GM10266 (cell line): ENCODE results near the gene IVNS1ABP.
"Not testable (repeated sequence)": the region's sequence is repeated elsewhere in the genome, so short reads cannot be mapped to it uniquely, and the experiment has no call there.

Experiments
- DNase-seq: peaks from one replicate; pipeline ENCODE4 v3.0.0; 2012; ENCODE audit errors: extremely low spot score
- CTCF ChIP-seq: IDR thresholded peaks from 2 replicates; pipeline ENCODE4 v1.5.1; 2012; ENCODE audit warnings: mild to moderate bottlenecking, low read depth; ENCODE audit not compliant: control insufficient read depth, insufficient read depth; ENCODE audit errors: missing control alignments

IVNS1ABP gene

GRCh38 chr1:185267301-185267700 is 49.7 kb downstream of the IVNS1ABP start:
- no peak for TF ChIP-seq CTCF
- no peak for DNase-seq

GRCh38 chr1:185265314-185265713 is 51.7 kb downstream of the IVNS1ABP start:
- TF ChIP-seq CTCF: no peak
- no peak for DNase-seq

- no peak for TF ChIP-seq CTCF
- DNase-seq: no peak
These were observed 53.3 kb downstream of the IVNS1ABP start for GRCh38 chr1:185263780-185264179.

- DNase-seq: no peak
- no peak for TF ChIP-seq CTCF
These were observed 53.8 kb downstream of the IVNS1ABP start for GRCh38 chr1:185263292-185263691.

- no peak for DNase-seq
- no peak for TF ChIP-seq CTCF
These were observed 54.9 kb downstream of the IVNS1ABP start for GRCh38 chr1:185262151-185262550.

GRCh38 chr1:185260611-185261010 is 56.4 kb downstream of the IVNS1ABP start:
- DNase-seq: no peak

GRCh38 chr1:185258676-185259075 is 58.4 kb downstream of the IVNS1ABP start:
- no peak for DNase-seq
- no peak for TF ChIP-seq CTCF

More at GRCh38 chr1:185260611-185261010, 56.4 kb downstream of the IVNS1ABP start:
- no peak for TF ChIP-seq CTCF

GRCh38 chr1:185257950-185258208 is 59.2 kb downstream of the IVNS1ABP start:
- DNase-seq: no peak
- no peak for TF ChIP-seq CTCF

GRCh38 chr1:185257116-185257949 is 59.7 kb downstream of the IVNS1ABP start:
- not testable (repeated sequence) for DNase-seq

GRCh38 chr1:185255595-185255994 is 61.4 kb downstream of the IVNS1ABP start:
- not testable (repeated sequence) for DNase-seq

GRCh38 chr1:185252404-185252803 is 64.6 kb downstream of the IVNS1ABP start:
- DNase-seq: not testable (repeated sequence)
